GM12878 (cell line): Measurements from ENCODE around the gene BCHE. TPM values are rescaled to one million over a fixed set of nuclear protein-coding genes. Genes with fewer than 3 reads are reported as not detected.

Source experiments
- ATAC-seq: fragments of 200-7000 bp; cut with Tn5 transposase; 3 replicates; pipeline ENCODE4 v1.9.1; 2020; ENCODE audit warnings: mild to moderate bottlenecking, moderate library complexity
- BruUV-seq: library from RNA; stranded (reverse); fragments of 400-500 nt; replicated peaks from 2 replicates; lab custom pipeline; 2021; lab: Mats Ljungman, UMichigan
- CTCF ChIA-PET: fragments of 300-600 bp; sonication (Branson Sonifier 250); formaldehyde crosslinking; extraction: SDS; loops from one replicate; lab custom pipeline; 2021; ENCODE audit warnings: inconsistent platforms; lab: Yijun Ruan, JAX
- POLR2A ChIA-PET: fragments of 350-600 bp; formaldehyde crosslinking; extraction: SDS; loops from one replicate; lab custom pipeline; 2021; ENCODE audit warnings: inconsistent platforms; lab: Charles Lee
- RAD21 ChIA-PET: fragments of 300-600 bp; sonication (Branson Sonifier 250); formaldehyde crosslinking; loops from one replicate; lab custom pipeline; 2023; ENCODE audit warnings: antibody characterized with exemption; ENCODE audit not compliant: unreplicated experiment; lab: Charles Lee
- SMC1A ChIA-PET: fragments of 300-600 bp; sonication (Branson Sonifier 250); formaldehyde crosslinking; loops from one replicate; lab custom pipeline; 2023; ENCODE audit not compliant: unreplicated experiment, uncharacterized antibody; lab: Charles Lee
- DNase-seq: peaks from one replicate; pipeline ENCODE4 v3.0.0-alpha.2; 2011; ENCODE audit warnings: low read depth, low spot score
- FAIRE-seq: peaks from 3 replicates; lab custom pipeline; 2011; peaks lifted over from hg19 to GRCh38; lab: Jason Lieb, UNC
- H2AFZ ChIP-seq: 2 replicates; pipeline ENCODE4 v1.6.0; 2011; ENCODE audit warnings: low read depth, low read length, control low read depth; ENCODE audit not compliant: control insufficient read depth
- H3K27ac ChIP-seq: 2 replicates; pipeline ENCODE4 v1.5.1; 2011; ENCODE audit warnings: control low read depth; ENCODE audit not compliant: control insufficient read depth, insufficient read depth
- H3K27me3 ChIP-seq, 2 experiments: replicated peaks in 1 of 2; 2 replicates each; pipeline versions ENCODE4 v1.6.0 to v1.6.1; 2011; ENCODE audit warnings: low read length in 1 of 2; ENCODE audit not compliant: control insufficient read depth in 2 of 2, insufficient read depth in 2 of 2
- H3K36me3 ChIP-seq, 2 experiments: 2 replicates each; pipeline ENCODE4 v1.5.1; 2011; ENCODE audit warnings: low read length in 1 of 2; ENCODE audit not compliant: control insufficient read depth in 2 of 2, insufficient read depth in 2 of 2
- H3K4me1 ChIP-seq: 2 replicates; pipeline ENCODE4 v1.6.1; 2011; ENCODE audit warnings: mild to moderate bottlenecking, low read length, moderate library complexity, mixed read lengths; ENCODE audit not compliant: control insufficient read depth, insufficient read depth
- H3K4me2 ChIP-seq: 2 replicates; pipeline ENCODE4 v1.6.0; 2011; ENCODE audit warnings: control low read depth; ENCODE audit not compliant: control insufficient read depth, insufficient read depth
- H3K4me3 ChIP-seq: fragments of 200-600 bp; sonication (generic); 2 replicates; pipeline ENCODE4 v1.5.1; 2016
- H3K79me2 ChIP-seq: 2 replicates; pipeline ENCODE4 v1.6.0; 2011; ENCODE audit warnings: low read length; ENCODE audit not compliant: control insufficient read depth, insufficient read depth
- H3K9ac ChIP-seq: 2 replicates; pipeline ENCODE4 v1.8.0; 2011; ENCODE audit warnings: low read length, control low read depth, mixed read lengths; ENCODE audit not compliant: control insufficient read depth, insufficient read depth
- H3K9me3 ChIP-seq: replicated peaks from 3 replicates; pipeline ENCODE4 v1.5.1; 2011; ENCODE audit warnings: mild to moderate bottlenecking, low read length; ENCODE audit not compliant: control insufficient read depth, insufficient read depth
- H4K20me1 ChIP-seq: 2 replicates; pipeline ENCODE4 v1.6.0; 2011; ENCODE audit not compliant: control insufficient read depth, insufficient read depth
- CEBPB ChIP-seq, 2 experiments: fragments of 150-350 bp in 1 of 2; IDR thresholded peaks; 2 replicates each; pipeline ENCODE4 v1.6.1; 2012 to 2014; ENCODE audit warnings: low read depth in 2 of 2, low read length in 2 of 2, borderline replicate concordance in 1 of 2, inconsistent platforms in 1 of 2
- CREM ChIP-seq: IDR thresholded peaks from 2 replicates; pipeline ENCODE4 v1.6.1; 2014; ENCODE audit warnings: antibody characterized with exemption, low read depth
- JUND ChIP-seq: IDR thresholded peaks from 2 replicates; pipeline ENCODE4 v1.6.1; 2012; ENCODE audit warnings: low read depth, mild to moderate bottlenecking, low read length, improper control_type of control experiment, moderate library complexity
- MXI1 ChIP-seq: fragments of 150-350 bp; IDR thresholded peaks from 2 replicates; pipeline ENCODE4 v1.6.1; 2011; ENCODE audit warnings: low read depth, mild to moderate bottlenecking, inconsistent platforms, low read length, improper control_type of control experiment
- RELA ChIP-seq: fragments of 450-650 bp; IDR thresholded peaks from 2 replicates; pipeline ENCODE4 v1.8.0; 2014; ENCODE audit warnings: borderline replicate concordance; ENCODE audit not compliant: partially characterized antibody
- TAF1 ChIP-seq: IDR thresholded peaks from 2 replicates; pipeline ENCODE4 v1.6.1; 2011; ENCODE audit warnings: mild to moderate bottlenecking, low read depth, low read length, borderline replicate concordance
- TBL1XR1 ChIP-seq: IDR thresholded peaks from 2 replicates; pipeline ENCODE4 v1.6.1; 2012; ENCODE audit warnings: low read depth, low read length, improper control_type of control experiment
- YY1 ChIP-seq: IDR thresholded peaks from 2 replicates; pipeline ENCODE4 v1.6.1; 2011; ENCODE audit warnings: low read depth, mild to moderate bottlenecking, low read length
- ZBTB33 ChIP-seq: fragments of 450-650 bp; IDR thresholded peaks from 2 replicates; pipeline ENCODE4 v1.6.1; 2017; ENCODE audit warnings: mild to moderate bottlenecking
- WGBS: methylation state at CpG from one replicate; pipeline ENCODE4 v1.1.6; 2016; ENCODE audit warnings: low lambda C conversion rate; ENCODE audit not compliant: insufficient replicate concordance, insufficient coverage; ENCODE audit errors: missing lambda C conversion rate; 5-methylcytosine and 5-hydroxymethylcytosine counted together
- in situ Hi-C: fragments of 300-500 bp; cut with MboI; formaldehyde crosslinking; loops from 9 replicates; pipeline ENCODE4 v1.14.3; 2018; ENCODE audit warnings: mixed read lengths
- intact Hi-C: fragments of 100-400 bp; cut with micrococcal nuclease; formaldehyde crosslinking; loops from one replicate; pipeline ENCODE4 v1.14.2; 2022; ENCODE audit not compliant: unreplicated experiment
- polyA plus RNA-seq, 11 experiments: library from polyadenylated mRNA; depleted of rRNA in 4 of 11; unstranded in 6 of 11; stranded (reverse) in 5 of 11; fragments of >200 nt; fragmentation: Nextera tagmentation in 4 of 11; fragmentation: Illumina TruSeq in 1 of 11; extraction: Ambion mirVana in 4 of 11; extraction: Trizol in 1 of 11; gene quantifications; 1 replicate in 1 of 11; 2 replicates in 10 of 11; pipeline versions ENCODE4 v1.2.1 to v1.2.3, GENCODE V29; 2011 to 2016; ENCODE audit warnings: inconsistent platforms in 2 of 11, missing spikeins in 2 of 11, low read depth in 1 of 11
- total RNA-seq, 4 experiments: library from RNA; depleted of rRNA in 3 of 4; stranded (reverse); fragments of >200 nt in 3 of 4; fragmentation: Illumina TruSeq in 1 of 4; extraction: Trizol in 1 of 4; gene quantifications; 2 replicates each; pipeline versions ENCODE4 v1.2.1 to v1.2.3, GENCODE V29; 2013 to 2021

BCHE gene
- total and polyA plus RNA-seq, 10 of the 15 experiments (the other 5 are each of a cell fraction or from before 2014, with no cell fraction given), result 16.8 to 233 (median 29.3) TPM

GRCh38 chr3:165768680-165769079, 68.5 kb downstream of the BCHE start:
- H2AFZ ChIP-seq, result no peak overlapping the region
- no peak overlapping the region for H3K4me2 ChIP-seq
- H4K20me1 ChIP-seq, result no peaks in the 10 kb centered on the region
- H3K27me3 ChIP-seq, result no peaks in the 10 kb centered on the region
- ChIA-PET RAD21 (interaction anchor here (1.2 to 1.4 kb wide), 2 partner anchors 9 to 61 kb away, joined by 3 read pairs; no protein-coding TSS in a partner anchor), SMC1A (interaction anchor here (0.7 to 3.9 kb wide), 9 partner anchors 9 to 440 kb away, joined by 3 to 14 read pairs (median 3); no protein-coding TSS in a partner anchor), POLR2A (no interaction called here)
- H3K4me3 ChIP-seq, result no peak overlapping the region
- FAIRE-seq (no peak), DNase-seq (no peak)
- in situ Hi-C loops, result no loop called here
- no peak overlapping the region for H3K27ac ChIP-seq
- WGBS, result 37% methylated on average over 4 of the region's 4 CpGs
- no peaks in the 10 kb centered on the region for H3K79me2 ChIP-seq
- H3K36me3 ChIP-seq, result no peaks in the 10 kb centered on the region
- no peak for TF ChIP-seq YY1
- TF ChIP-seq CREM, result no peak
- no peak for TF ChIP-seq RELA
- no peak for TF ChIP-seq MXI1
- no peak for TF ChIP-seq ZBTB33
- TF ChIP-seq JUND, result no peak
- no peak for TF ChIP-seq TBL1XR1
- no peak for TF ChIP-seq CEBPB (IDR thresholded peaks at IDR 0.05; ENCODE audit: borderline replicate concordance in 1 of 2, low read depth in 2 of 2, low read length in 2 of 2)
- TF ChIP-seq TAF1, result no peak
- TF ChIP-seq, all 136 proteins: peak for 0
- CTCF ChIA-PET, result interaction anchor here (1.1 to 1.8 kb wide), 2 partner anchors 9 to 52 kb away, joined by 3 to 5 read pairs; no protein-coding TSS in a partner anchor
- BruUV-seq, result no TSS peak
- H3K9ac ChIP-seq, result no peak overlapping the region
- no peaks in the 10 kb centered on the region for H3K9me3 ChIP-seq
- ATAC-seq, result peak; percentile 25
- H3K4me1 ChIP-seq, result no peaks in the 10 kb centered on the region
- intact Hi-C loops, result no loop called here
